ENCODE measurements around the gene CAPN8. TPM values are rescaled to one million over a fixed set of nuclear protein-coding genes. Genes with fewer than 3 reads are reported as not detected.
A peak's percentile ranks its signal among the peaks of the same experiment; 100 is the strongest.

CAPN8 gene
- 1 to 10 TPM in 2 of 5 donors, under 1 TPM in 3; 0.48 to 2.2 (median 0.98) TPM for polyA plus RNA-seq (ENCODE audit: insufficient read depth in 1 of 5, insufficient read length in 5 of 5, low replicate concordance in 1 of 5)
- long read RNA-seq, donor 1, partial matches to known transcripts: 252 of 252 reads
- long read RNA-seq, donor 1, other reads (novel, unspliced or antisense): 0 of 252 reads
- long read RNA-seq, donor 2, partial matches to known transcripts: 162 of 162 reads
- long read RNA-seq, donor 2, other reads (novel, unspliced or antisense): 0 of 162 reads
- long read RNA-seq, donor 3, partial matches to known transcripts: 414 of 414 reads
- long read RNA-seq, donor 3, other reads (novel, unspliced or antisense): 0 of 414 reads
- long read RNA-seq, donor 4, partial matches to known transcripts: 198 of 198 reads
- long read RNA-seq, donor 4, other reads (novel, unspliced or antisense): 0 of 198 reads
- long read RNA-seq, donor 5, partial matches to known transcripts: 403 of 403 reads
- long read RNA-seq, donor 5, other reads (novel, unspliced or antisense): 0 of 403 reads
- long read RNA-seq, donor 6, partial matches to known transcripts: 360 of 360 reads
- long read RNA-seq, donor 6, other reads (novel, unspliced or antisense): 0 of 360 reads
- long read RNA-seq, donor 7, partial matches to known transcripts: 154 of 154 reads
- long read RNA-seq, donor 7, other reads (novel, unspliced or antisense): 0 of 154 reads
- long read RNA-seq, donor 8, partial matches to known transcripts: 110 of 110 reads
- long read RNA-seq, donor 8, other reads (novel, unspliced or antisense): 0 of 110 reads

- DNase-seq: no peak
Measured at GRCh38 chr1:223665592-223666312, at the start of gene CAPN8. CAPN8 (minus strand) TSS chr1:223665701; CDS start chr1:223665646, 55 bp downstream.

DNA sequence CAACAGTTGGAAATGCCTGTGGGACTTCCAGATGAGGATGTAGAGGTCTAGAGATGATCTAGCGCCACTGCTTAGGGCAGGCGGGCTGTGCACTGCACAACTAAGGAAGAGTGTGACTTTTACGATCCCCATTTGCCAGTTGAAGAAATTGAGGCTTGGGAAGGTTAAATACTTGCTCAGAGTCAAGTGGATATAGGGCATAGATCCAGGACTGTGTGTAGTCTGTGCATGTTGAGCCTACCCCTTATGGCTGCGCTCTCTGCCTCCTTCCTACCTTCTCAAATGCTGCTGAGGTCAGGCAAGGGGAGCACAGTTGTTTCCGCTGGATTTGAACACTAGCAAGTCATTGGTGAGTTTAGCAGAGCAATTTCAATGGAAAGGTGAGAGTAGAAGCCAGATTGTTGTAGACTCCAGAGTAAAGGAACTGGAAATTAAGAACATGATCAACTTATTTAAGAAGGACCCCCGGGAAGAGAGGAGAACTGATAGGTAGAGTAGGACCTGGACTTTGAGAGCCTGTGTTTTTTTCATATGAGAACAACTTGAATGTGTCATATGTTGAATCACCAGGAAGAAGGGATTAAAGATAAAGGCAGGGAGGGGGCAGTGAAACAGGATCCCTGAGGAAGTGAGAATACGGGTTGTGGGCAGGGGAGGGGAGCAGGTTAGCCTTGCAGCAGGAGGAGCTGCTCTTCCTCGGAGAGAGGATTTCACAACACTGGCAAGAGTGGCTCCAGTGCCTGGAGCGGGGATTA is 49.5 kb upstream of the CAPN8 start:
- no peak for DNase-seq

GRCh38 chr1:223714421-223714724 is 48.9 kb upstream of the CAPN8 start:
- no peak for DNase-seq

DNA sequence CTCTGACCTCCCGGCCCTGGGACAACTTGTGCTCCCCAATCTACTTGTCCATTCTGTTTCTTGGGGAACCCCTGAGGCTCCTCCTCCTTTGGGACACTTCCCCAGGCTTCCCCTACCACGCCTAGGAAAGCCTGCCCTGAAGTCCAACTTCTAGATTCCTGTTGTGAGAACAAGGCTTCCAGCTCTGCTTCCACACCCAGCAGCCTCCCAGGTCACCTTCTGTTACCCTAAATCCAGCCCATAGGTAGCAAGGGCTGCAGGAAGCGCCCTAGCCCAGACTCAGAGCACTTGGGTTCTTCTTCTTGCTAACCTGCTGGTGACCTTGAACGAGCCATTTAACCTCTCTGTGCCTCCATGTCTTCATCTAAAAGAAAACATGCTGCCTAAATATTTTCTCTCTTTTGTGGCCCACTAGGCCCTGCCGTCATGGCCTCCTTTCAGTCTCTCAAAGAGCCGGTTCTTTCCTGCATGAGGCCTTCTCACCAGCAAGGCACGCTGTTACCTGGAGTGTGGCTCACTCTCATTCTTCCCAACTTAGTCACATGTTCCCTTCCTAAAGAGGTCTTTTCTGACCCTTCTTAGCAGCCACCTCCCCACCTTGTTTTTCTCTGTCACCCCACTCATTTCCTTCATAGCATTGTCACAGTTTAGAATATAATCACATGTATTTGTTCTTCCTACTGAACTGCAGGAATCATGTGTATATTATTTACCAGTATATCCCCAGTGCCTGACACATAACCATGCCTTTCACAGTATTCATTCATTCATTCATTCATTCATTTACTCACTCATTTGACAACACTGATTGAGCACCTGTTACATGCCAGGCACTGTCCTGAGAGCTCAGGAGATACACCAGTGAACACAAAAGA is 48.3 kb upstream of the CAPN8 start:
- no peak for DNase-seq

DNA sequence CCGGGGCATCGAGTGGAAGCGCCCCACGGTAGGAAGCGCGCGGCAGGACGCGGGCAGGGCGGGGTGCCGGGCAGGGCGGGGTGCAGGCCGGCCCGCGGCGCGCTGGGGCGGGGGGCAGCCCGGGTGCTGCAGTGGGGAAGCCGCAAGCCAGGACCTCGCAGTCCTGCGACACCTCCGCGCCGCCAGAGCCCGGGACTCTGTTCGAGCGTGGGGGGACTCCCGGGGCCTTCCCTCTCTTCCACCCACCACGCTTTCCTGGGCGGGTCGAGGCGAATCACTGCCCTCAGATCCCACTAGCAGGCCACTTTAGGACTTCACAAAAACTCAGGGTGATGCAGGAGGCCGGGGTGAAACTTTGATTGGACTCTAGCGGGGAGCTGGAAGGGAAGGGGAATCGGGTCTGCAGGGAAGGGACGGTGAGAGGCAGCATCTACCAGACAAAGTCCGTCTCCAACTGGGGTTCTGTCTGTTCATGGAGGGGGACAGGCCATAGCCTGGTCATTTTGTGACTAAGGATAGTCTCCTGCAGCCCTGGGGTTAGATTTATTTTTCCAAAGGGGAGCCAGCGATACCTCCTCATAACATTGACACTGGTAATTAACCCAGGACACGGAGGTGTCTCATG is 47.5 kb upstream of the CAPN8 start:
- no peak for DNase-seq

GRCh38 chr1:223712194-223712849 is 46.8 kb upstream of the CAPN8 start, which contains the start of gene CAPN2:
CAPN2 (plus strand) TSS chr1:223712539; CDS start chr1:223712641, 102 bp downstream.
- peak; percentile 79 to 80 for DNase-seq

DNA sequence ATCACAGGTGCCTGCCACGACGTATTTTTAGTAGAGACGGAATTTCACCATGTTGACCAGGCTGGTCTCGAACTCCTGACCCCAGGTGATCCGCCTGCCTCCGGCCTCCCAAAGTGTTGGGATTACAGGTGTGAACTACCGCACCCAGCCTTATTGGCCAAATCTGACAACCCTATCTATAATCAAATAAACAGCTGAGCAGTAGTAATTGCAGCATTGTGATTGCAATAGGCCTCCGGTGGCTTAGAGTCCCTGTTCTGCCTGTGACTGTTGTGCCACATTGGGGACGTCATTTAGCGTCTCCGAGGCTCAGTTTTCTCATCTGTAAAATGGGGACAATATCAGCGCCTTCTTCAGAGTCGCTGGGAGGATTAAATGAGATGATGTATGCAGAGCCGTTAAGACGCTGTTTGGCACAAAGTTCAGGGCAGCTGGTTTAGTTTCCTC is 46.3 kb upstream of the CAPN8 start:
- DNase-seq: no peak

DNA sequence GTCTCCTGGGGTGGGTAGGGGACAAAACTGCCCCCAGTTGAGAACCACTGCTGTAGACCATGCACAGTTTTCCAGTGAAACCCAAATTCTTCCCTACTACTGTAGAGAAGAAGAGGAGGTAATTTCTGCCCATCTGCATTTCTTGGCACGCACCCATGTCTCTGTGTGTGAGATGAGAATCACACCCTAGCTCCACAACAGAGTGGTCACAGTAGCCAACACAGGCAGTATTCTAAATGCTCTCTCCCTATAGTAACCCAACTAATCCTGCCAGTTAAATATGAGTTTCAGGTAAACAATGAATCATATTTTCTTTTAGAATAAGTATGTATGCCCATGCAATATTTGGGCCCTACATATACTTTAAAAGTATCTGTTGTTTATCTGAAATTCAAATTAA is 45.7 kb upstream of the CAPN8 start:
- no peak for DNase-seq

DNA sequence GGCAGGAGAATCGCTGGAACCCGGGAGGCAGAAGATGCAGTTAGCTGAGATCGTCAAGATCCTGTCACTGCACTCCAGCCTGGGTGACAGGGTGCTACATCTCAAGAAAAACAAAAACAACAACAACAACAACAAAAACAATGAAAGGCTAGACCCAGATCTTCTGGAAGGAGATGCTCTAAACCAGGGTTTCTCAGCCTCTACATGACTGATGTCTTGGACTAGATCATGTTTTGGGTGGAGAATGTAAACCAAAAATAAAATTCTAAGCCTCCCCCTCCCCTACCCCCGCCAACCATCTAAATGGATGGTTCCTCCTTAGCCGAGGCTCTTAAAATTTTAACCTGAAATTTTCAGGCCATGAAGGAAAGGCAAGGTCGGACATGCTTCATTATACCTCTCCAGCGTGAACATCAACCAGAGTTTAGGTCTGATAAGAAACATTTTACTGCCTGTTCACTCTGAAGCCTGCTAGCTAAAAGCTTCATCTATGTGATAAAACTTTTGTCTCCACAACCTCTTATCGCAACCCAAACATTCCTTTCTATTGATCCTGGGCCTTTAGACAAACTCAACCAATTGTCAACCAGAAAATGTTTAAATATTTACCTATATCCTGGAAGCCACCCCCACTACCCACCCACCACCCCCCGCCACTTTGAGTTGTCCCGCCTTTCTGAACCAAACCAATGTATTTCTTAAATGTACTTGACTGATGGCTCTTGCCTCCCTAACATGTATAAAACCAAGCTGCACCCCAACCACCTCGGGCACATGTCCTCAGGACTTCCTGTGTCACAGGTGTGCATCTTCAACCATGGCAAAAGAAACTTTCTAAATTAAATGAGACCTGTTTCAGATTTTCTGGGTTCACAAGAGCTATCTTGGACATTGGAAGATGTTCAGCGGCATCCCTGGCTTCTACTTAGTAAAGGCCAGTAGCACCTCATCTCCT is 45.0 kb upstream of the CAPN8 start:
- no peak for DNase-seq

DNA sequence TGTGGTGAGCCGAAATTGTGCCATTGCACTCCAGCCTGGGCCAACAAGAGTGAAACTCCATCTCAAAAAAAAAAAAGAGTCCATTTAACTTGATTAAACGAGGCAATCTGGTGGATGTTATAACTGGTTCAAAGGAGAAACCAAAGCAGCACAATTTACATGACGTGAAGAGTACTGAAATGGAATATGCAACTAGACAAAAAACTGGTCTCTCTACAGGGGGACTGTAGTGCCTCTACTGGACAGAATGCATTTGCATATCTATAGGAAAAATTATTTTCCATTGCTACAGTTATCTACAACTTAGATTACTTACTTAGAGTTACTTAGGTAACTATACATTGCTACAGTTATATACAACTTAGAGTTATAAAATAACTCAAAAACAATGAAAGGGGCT is 44.1 kb upstream of the CAPN8 start:
- DNase-seq: no peak

DNA sequence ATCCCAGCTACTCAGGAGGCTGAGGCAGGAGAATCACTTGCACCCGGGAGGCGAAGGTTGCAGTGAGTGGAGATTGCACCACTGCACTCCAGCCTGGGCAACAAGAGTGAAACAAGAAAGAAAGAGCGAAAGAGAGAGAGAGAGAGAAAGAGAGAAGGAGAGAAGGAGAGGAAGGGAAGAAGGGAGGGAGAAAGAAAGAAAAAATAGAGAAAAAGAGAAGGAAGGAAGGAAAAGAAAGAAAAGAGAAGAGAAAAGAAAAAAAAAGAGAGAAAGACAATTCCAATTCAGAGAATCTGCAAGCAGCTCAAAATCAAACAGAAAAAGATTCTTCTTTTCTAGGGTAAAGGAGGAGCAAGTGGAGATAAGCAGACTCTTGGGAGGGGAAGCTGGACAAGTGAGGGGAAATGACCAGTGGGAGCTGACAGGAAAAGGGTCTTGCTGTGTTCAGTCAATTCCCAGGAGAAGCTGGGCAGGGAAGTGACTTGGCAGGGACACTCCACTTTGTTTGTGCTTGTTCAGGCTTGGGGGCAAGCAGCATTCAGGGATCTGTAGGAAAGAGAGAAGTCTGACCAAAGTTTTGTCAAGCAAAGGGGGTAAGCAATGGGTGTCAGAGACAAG is 43.3 kb upstream of the CAPN8 start:
- no peak for DNase-seq

DNA sequence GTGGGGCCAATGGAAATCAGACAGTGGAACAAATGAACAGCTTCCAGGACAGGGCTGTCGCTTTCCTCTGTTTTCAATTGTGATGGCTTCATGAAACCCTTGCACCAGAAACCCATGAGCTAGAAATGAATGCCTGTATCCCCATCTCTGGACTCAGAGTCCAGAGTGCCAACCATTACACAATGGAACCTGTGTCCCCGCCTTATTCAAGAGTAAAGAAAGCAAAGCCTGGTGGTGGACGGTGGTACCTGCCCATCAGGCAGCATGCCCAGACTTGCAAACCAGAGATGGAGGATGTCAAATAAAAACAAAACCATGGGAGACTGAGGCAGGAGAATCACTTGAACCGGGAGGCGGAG is 42.5 kb upstream of the CAPN8 start:
- DNase-seq: no peak

DNA sequence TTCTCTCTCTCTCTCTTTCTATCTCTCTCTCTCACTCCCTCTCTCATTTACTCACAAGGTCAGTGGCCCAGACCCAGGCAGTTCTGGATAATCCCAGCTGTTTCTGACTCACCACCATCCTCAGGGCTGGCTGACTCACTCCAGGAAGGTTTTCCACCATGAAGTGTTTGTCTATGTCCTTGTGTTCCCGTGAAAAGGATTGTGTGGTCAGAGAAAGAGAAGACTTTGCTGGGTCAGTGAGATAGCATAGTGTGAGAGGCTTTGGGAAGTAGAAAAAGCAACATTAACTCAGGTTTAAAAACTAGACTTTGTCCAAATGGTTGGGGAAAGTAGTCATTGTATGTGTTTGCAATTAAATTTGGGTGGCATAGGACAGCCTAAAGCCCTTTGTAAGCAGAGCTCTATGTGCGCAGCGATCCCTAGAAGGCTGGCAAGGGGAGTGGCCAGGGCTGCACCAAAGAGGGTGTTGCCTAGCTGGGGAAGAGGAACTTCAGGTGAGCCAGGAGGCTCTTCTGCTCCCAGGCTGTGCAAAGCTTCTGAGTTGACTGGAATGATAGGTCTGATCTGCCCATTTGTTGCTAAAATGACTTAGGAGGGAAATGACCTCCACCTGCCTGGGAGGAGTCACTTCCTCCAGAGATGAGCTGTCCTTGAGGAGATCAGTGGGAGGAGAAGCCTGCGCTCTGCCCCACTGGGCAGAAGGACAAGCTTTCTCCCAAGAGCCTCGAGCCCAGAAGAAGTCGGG is 41.9 kb upstream of the CAPN8 start:
- DNase-seq: no peak

- peak; percentile 85 to 89 for DNase-seq
Measured at GRCh38 chr1:223706077-223706973, 40.8 kb upstream of the CAPN8 start.

DNA sequence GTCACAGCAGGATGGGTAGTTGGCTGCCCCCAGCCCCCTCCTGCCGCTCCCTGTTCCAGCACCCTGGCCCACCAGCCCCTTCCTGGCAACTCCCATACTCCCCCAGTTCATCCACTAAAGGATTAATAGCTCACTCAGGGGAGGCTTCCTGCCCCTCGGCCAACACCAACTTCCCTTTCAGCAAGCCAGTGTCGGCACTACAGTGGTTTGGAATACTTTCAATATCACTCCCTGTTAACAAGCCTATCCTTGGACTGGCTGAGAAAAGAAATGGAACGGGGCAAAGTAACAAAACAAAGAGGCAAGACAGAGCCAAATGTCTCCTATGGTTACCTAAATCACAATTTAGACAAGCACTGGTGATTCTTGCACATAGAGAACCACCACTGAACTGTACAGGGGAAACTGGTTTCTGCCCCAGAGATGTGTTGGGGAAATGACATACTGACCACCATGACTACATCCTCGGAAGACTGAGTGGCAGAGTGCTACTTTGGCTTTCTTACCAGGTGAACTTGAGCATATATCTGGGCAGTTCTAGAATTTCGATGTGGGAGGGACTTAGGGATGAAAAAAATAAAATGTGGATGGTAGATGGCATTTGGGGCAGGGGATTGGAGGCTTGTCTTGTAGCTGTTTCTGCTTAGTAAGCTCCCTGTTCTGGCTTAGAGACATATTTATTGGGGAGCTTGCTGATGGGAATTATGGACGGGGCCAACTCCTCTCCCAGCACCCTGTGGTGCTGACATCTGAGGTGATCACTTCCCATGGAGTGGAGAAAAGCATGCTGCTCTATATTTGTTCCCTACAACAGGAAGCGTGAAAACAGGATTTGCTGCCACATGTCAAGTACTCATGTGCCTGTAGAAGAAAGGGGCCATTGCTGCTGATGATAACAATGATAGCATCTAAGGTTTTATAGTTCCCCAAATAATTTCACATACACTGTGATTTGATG is 39.7 kb upstream of the CAPN8 start:
- DNase-seq: no peak
